Measurements from ENCODE around the gene CHRNA1. TPM values are rescaled to one million over a fixed set of nuclear protein-coding genes. Genes with fewer than 3 reads are reported as not detected.

The CHRNA1 gene
- total and polyA plus RNA-seq, 4 donors: 0.03 TPM; not detected in 3

DNA sequence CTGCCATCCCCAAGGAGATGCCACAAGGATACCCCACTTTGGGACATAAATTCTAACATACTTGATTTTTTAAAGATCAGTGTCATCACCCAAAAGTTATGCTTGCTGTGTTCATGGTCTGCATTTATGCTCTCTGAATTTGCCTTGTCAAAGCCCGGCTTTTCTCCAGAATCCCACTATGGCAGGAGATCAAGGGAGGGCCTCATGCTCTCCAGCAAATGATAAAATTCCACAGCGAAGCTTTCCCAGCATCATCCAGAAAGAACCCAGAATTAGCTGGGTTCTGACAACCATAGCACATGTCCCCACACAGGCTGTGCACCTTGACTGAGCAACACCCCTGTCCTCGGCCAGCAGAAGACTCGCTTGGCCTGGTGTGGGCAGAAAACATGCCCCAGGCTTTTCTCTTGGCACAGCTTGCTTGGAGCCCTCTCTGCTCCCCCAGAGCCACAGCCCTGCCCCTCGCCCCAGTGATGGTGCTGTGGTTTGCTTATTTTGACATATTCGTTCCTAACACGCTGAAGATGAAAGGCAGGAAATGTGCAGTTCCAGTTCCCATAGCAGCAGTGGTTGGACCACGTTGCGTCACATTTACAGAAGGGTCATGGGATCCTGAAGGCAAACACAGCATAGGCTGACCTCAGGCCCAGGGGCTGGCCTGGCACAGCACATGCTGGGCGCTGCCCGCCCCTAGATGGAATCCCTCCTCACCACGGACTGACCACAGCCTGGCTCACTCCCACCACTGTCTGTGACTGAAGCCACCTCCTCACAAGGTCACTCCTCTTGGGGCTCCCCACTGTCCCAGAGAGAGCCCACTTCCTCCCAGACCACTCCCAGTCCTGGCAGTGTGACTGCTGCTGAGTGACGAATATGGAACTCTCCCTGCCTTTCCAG lies 14.1 kb upstream of the CHRNA1 start:
- 38 to 45% methylated on average over 13 of the region's 13 CpGs for WGBS, 2 donors
- DNase-seq (peak; percentile 90 to 97 (median 96)), ATAC-seq (ENCODE audit: insufficient read depth, low FRiP score) (peak; percentile 70)
- TF ChIP-seq, protein P1, sequence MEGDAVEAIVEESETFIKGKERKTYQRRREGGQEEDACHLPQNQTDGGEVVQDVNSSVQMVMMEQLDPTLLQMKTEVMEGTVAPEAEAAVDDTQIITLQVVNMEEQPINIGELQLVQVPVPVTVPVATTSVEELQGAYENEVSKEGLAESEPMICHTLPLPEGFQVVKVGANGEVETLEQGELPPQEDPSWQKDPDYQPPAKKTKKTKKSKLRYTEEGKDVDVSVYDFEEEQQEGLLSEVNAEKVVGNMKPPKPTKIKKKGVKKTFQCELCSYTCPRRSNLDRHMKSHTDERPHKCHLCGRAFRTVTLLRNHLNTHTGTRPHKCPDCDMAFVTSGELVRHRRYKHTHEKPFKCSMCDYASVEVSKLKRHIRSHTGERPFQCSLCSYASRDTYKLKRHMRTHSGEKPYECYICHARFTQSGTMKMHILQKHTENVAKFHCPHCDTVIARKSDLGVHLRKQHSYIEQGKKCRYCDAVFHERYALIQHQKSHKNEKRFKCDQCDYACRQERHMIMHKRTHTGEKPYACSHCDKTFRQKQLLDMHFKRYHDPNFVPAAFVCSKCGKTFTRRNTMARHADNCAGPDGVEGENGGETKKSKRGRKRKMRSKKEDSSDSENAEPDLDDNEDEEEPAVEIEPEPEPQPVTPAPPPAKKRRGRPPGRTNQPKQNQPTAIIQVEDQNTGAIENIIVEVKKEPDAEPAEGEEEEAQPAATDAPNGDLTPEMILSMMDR (IDR thresholded peaks at IDR 0.05; ENCODE audit: control extremely low read depth, extremely low read depth): no peak
- peaks cover 0 to 51% (median 26%) of the 10 kb centered on the region in 5 donors for H3K4me1 ChIP-seq (ENCODE audit: control insufficient read depth in 5 of 5, insufficient read depth in 5 of 5, low read length in 5 of 5)
- no peaks in the 10 kb centered on the region for H3K27me3 ChIP-seq (ENCODE audit: control insufficient read depth in 3 of 3, insufficient read depth in 3 of 3, low read length in 2 of 3)
- no peaks in the 10 kb centered on the region for H3K36me3 ChIP-seq (ENCODE audit: control insufficient read depth in 4 of 4, insufficient read depth in 4 of 4, low read length in 4 of 4)
- H3K9me3 ChIP-seq (ENCODE audit: control insufficient read depth in 4 of 4, insufficient read depth in 3 of 4, low read length in 3 of 4): no peaks in the 10 kb centered on the region
- peak overlapping the region in 1 of 2 donors; percentile 44 for H3K27ac ChIP-seq (ENCODE audit: low read depth in 1 of 2, low read length in 1 of 2)
- H3K9ac ChIP-seq (ENCODE audit: insufficient read depth in 1 of 2, low read length in 2 of 2): peak overlapping the region in 1 of 2 donors; percentile 30
- H3K4me3 ChIP-seq: no peak overlapping the region

DNA sequence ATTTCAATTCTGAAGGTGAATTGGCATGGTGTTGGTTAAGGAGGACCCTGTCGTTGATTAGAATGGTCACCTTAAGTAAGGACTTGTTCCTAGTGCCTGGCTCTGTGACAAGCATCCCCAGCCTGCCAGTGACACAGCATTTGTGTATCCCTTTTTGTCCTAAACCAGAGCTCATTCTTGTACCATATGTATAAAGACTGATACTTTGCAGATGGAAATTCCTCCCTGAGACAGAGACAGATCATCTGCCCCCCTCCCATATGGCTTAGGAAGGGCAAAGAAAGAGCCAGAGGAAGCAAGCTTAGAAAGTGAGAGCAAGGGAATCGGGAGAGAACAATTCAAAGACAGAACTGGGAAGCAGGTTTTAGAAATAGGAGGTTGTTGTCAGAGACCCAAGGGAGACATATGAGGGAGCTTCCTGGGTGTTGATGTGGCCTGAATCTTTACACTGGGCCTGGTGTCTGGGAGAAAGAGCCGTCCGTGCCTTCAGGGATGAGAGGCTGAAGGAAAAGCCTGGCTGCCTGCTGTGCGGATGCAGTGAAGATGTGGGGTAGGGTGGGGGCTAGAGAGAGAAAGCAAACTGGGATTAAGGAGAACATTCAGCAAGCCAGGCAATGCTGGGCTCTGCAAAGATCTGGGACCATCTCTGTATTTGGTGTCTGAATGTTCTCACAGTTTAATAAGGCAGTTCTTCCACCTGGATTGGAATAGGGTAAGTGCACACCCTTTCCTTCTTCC lies 13.2 kb upstream of the CHRNA1 start:
- Histone ChIP-seq H3K36me3 (ENCODE audit: control insufficient read depth in 4 of 4, insufficient read depth in 4 of 4, low read length in 4 of 4) (no peaks in the 10 kb centered on the region), H3K9ac (ENCODE audit: insufficient read depth in 1 of 2, low read length in 2 of 2) (peak overlapping the region in 1 of 2 donors; percentile 44), H3K27ac (ENCODE audit: low read depth in 1 of 2, low read length in 1 of 2) (peak overlapping the region in 1 of 2 donors; percentile 7), H3K27me3 (ENCODE audit: control insufficient read depth in 3 of 3, insufficient read depth in 3 of 3, low read length in 2 of 3) (no peaks in the 10 kb centered on the region), H3K4me1 (ENCODE audit: control insufficient read depth in 5 of 5, insufficient read depth in 5 of 5, low read length in 5 of 5) (peaks cover 0 to 59% (median 31%) of the 10 kb centered on the region in 5 donors), H3K9me3 (ENCODE audit: control insufficient read depth in 4 of 4, insufficient read depth in 3 of 4, low read length in 3 of 4) (no peaks in the 10 kb centered on the region), H3K4me3 (no peak overlapping the region)
- DNase-seq (no peak), ATAC-seq (ENCODE audit: insufficient read depth, low FRiP score) (no peak)
- 71 to 85% methylated on average over 5 of the region's 5 CpGs for WGBS, 2 donors
- TF ChIP-seq, protein P1 (IDR thresholded peaks at IDR 0.05; ENCODE audit: control extremely low read depth, extremely low read depth): no peak

DNA sequence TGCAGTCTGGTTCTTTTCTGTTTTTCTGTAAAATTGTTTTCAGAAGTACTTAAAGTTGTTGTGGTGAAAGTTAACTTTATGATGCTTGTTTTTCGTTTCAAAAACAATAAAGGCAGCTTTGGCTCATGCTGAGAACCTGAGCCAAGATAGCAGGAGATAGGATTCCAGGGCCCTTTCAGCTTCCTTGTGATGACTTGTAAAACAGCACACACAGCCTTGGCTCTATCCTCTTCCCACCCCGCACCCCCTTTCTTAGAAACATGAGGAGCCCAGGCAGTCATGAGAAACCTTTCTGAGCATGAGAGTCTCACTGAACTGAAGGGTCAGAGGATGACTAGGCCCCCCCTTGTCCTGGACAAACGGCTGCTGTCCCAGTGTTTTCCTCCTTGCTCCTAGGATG lies 12.4 kb upstream of the CHRNA1 start:
- Histone ChIP-seq H3K4me3 (no peak overlapping the region), H3K36me3 (ENCODE audit: control insufficient read depth in 4 of 4, insufficient read depth in 4 of 4, low read length in 4 of 4) (no peaks in the 10 kb centered on the region), H3K4me1 (ENCODE audit: control insufficient read depth in 5 of 5, insufficient read depth in 5 of 5, low read length in 5 of 5) (peaks cover 0 to 61% (median 39%) of the 10 kb centered on the region in 5 donors), H3K9ac (ENCODE audit: insufficient read depth in 1 of 2, low read length in 2 of 2) (no peak overlapping the region), H3K27me3 (ENCODE audit: control insufficient read depth in 3 of 3, insufficient read depth in 3 of 3, low read length in 2 of 3) (no peaks in the 10 kb centered on the region), H3K27ac (ENCODE audit: low read depth in 1 of 2, low read length in 1 of 2) (no peak overlapping the region), H3K9me3 (ENCODE audit: control insufficient read depth in 4 of 4, insufficient read depth in 3 of 4, low read length in 3 of 4) (no peaks in the 10 kb centered on the region)
- 78 to 92% methylated on average over 3 of the region's 3 CpGs for WGBS, 2 donors
- no peak for ATAC-seq (ENCODE audit: insufficient read depth, low FRiP score)
- TF ChIP-seq, protein P1 (IDR thresholded peaks at IDR 0.05; ENCODE audit: control extremely low read depth, extremely low read depth): no peak
- DNase-seq: no peak

Data from lung (tissue), 12 donors.